Measurements from ENCODE around the gene LYRM2. TPM values are rescaled to one million over a fixed set of nuclear protein-coding genes. Genes with fewer than 3 reads are reported as not detected.

Gene LYRM2
- total and polyA plus RNA-seq, 2 of the 8 experiments (the other 6 are each of a cell fraction or from before 2014, with no cell fraction given) = 7.3 to 25.7 TPM

GRCh38 chr6:89643406-89643805 lies 4.9 kb upstream of the LYRM2 start (continued):
- no peak for TF ChIP-seq CHD7 (IDR thresholded peaks at IDR 0.05; ENCODE audit: insufficient replicate concordance, low read length)
- TF ChIP-seq TAF7 (optimal IDR thresholded peaks at IDR 0.05; ENCODE audit: borderline replicate concordance, low read depth, low read length) = no peak
- no peak for TF ChIP-seq KDM5A (IDR thresholded peaks at IDR 0.05; ENCODE audit: low read length)
- no peak for TF ChIP-seq CBX8 (IDR thresholded peaks at IDR 0.05; ENCODE audit: borderline replicate concordance, low read depth, low read length)
- TF ChIP-seq BCL11A (IDR thresholded peaks at IDR 0.05; ENCODE audit: low read depth in 2 of 2, low read length in 2 of 2) = no peak
- TF ChIP-seq POLR2A (IDR thresholded peaks at IDR 0.05; ENCODE audit: control extremely low read depth in 1 of 2, low read depth in 2 of 2, low read length in 2 of 2) = no peak
- no peak for TF ChIP-seq USF2 (IDR thresholded peaks at IDR 0.05; ENCODE audit: low read length)
